Calu3 (cell line): ENCODE measurements around the gene NUDT14. TPM values are rescaled to one million over a fixed set of nuclear protein-coding genes. Genes with fewer than 3 reads are reported as not detected.

Experiments
- BruUV-seq: library from RNA; stranded (reverse); fragments of 400-500 nt; replicated peaks from 2 replicates; lab custom pipeline; 2021; lab: Mats Ljungman, UMichigan
- CTCF ChIA-PET: fragments of 300-600 bp; sonication (Branson Sonifier 250); formaldehyde crosslinking; loops from one replicate; lab custom pipeline; 2022; ENCODE audit warnings: antibody characterized with exemption; lab: Charles Lee
- DNase-seq: peaks from one replicate; pipeline ENCODE4 v3.0.0; 2022
- H3K27ac Mint-ChIP-seq: one replicate; pipeline ENCODE4 v1.8.0; 2022; ENCODE audit warnings: mixed read lengths; ENCODE audit not compliant: unreplicated experiment
- H3K27me3 Mint-ChIP-seq: one replicate; pipeline ENCODE4 v1.8.0; 2022; ENCODE audit warnings: mixed read lengths; ENCODE audit not compliant: unreplicated experiment
- H3K36me3 Mint-ChIP-seq: one replicate; pipeline ENCODE4 v1.8.0; 2022; ENCODE audit warnings: mild to moderate bottlenecking, moderate library complexity, mixed read lengths; ENCODE audit not compliant: insufficient read depth, unreplicated experiment
- H3K4me1 Mint-ChIP-seq: one replicate; pipeline ENCODE4 v1.8.0; 2022; ENCODE audit warnings: mild to moderate bottlenecking, low read depth, mixed read lengths; ENCODE audit not compliant: unreplicated experiment
- H3K4me3 Mint-ChIP-seq: one replicate; pipeline ENCODE4 v1.8.0; 2022; ENCODE audit warnings: mild to moderate bottlenecking, low read depth, moderate library complexity, mixed read lengths; ENCODE audit not compliant: unreplicated experiment
- H3K9me3 Mint-ChIP-seq: one replicate; pipeline ENCODE4 v1.8.0; 2022; ENCODE audit warnings: low read depth, mixed read lengths; ENCODE audit not compliant: unreplicated experiment
- intact Hi-C: fragments of 100-400 bp; cut with micrococcal nuclease; formaldehyde crosslinking; loops from one replicate; pipeline ENCODE4 v1.10.0; 2022; ENCODE audit not compliant: unreplicated experiment
- total RNA-seq: library from RNA; stranded (reverse); gene quantifications from 2 replicates; pipeline ENCODE4 v1.2.3, GENCODE V29; 2022
- TF ChIP-seq, protein P1 (sequence below): fragments of 200-600 bp; IDR thresholded peaks from one replicate; pipeline ENCODE4 v1.8.0; 2022; ENCODE audit warnings: antibody characterized with exemption; ENCODE audit not compliant: unreplicated experiment

Gene NUDT14
- total RNA-seq, 1 experiment from 2014 or later: 38.0 TPM

DNA sequence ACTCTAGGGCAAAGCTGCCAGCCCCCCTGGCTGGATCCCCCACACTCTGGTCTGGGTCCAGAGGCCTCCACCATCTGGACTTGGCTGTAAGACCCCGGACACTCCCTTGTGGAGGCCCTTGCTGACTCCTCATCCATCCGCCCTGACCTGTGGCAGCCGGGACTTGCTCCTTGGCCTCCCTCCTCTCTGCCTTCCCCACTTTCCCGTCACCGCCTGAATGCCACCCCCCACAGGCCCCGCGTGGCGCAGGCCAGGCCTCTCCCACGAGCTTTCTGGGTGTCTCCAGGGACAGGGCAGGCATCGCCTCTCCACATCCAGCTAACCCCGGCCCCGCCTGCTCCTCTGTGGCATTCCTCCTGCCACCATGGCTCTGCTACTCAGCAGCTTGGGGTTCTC, 26.6 kb downstream of the NUDT14 start:
- no peak for DNase-seq
- Mint-ChIP-seq H3K36me3 (peaks cover 5% of the 10 kb centered on the region), H3K4me3 (no peak overlapping the region), H3K4me1 (no peaks in the 10 kb centered on the region), H3K27me3 (no peaks in the 10 kb centered on the region), H3K9me3 (no peaks in the 10 kb centered on the region), H3K27ac (no peak overlapping the region)
- intact Hi-C loops: no loop called here
- no TSS peak for BruUV-seq
- CTCF ChIA-PET: no interaction called here
- TF ChIP-seq, protein P1, sequence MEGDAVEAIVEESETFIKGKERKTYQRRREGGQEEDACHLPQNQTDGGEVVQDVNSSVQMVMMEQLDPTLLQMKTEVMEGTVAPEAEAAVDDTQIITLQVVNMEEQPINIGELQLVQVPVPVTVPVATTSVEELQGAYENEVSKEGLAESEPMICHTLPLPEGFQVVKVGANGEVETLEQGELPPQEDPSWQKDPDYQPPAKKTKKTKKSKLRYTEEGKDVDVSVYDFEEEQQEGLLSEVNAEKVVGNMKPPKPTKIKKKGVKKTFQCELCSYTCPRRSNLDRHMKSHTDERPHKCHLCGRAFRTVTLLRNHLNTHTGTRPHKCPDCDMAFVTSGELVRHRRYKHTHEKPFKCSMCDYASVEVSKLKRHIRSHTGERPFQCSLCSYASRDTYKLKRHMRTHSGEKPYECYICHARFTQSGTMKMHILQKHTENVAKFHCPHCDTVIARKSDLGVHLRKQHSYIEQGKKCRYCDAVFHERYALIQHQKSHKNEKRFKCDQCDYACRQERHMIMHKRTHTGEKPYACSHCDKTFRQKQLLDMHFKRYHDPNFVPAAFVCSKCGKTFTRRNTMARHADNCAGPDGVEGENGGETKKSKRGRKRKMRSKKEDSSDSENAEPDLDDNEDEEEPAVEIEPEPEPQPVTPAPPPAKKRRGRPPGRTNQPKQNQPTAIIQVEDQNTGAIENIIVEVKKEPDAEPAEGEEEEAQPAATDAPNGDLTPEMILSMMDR: no peak

DNA sequence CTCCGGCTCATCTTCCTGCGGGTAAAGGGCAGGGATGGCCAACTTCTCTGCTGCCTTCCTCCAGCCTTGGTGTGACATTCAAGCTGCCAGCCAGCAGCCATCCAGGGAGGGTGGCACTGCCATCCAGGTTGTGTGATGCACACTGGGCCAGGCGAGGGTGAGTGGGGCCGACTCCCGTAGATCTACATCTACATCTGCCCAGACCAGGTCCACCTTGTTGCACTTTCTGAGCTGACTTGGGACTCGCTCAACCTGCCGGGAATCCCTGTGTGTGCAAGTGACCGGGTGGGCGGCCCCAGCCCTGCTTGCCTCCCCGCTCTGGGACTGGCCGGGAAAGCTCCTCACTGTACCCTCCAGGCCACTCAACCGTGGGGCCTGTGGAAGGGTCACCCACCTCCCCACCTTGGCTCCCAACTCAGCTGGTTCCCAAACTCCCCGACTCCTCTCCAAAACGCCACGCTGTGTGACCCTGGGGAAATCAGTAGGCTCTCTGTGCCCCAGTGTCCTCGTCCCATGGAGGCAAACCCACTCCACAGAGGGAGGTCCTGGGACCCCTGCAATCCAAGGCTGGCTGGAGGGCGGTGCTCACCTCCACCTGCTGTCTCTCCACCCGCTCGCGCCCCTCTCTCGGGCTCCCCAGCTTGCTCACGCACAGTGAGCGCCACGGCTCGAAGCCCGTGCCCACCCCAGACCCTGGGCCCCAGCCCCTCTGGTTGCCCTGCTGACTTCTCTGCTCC, 27.2 kb downstream of the NUDT14 start:
- no peak for DNase-seq
- Mint-ChIP-seq H3K4me1 (no peaks in the 10 kb centered on the region), H3K36me3 (peaks cover 5% of the 10 kb centered on the region), H3K27ac (no peak overlapping the region), H3K9me3 (no peaks in the 10 kb centered on the region), H3K27me3 (no peaks in the 10 kb centered on the region), H3K4me3 (no peak overlapping the region)
- CTCF ChIA-PET: no interaction called here
- intact Hi-C loops: no loop called here
- no TSS peak for BruUV-seq
- TF ChIP-seq, protein P1: no peak

DNA sequence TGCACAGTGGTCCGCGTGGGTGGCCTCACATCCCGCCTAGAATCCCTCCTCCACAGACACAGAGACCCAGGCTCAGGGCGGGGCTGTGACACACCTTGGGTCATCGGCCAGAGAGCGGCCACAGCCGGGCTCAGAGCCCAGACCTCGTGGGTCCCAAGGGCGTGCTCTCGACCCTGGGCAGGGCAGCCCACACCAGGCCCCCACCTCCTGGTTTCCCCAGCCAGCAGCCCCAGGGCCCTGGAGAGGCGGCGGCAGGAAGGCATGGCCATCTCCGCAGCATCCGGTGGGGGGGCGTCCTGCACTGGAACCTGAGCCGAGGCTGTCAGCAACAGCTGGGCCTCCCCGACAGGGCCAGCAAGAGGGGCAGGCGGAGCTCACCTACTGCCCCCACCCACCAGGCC, 27.8 kb downstream of the NUDT14 start:
- peaks cover 5% of the 10 kb centered on the region for H3K36me3 Mint-ChIP-seq
- no peaks in the 10 kb centered on the region for H3K4me1 Mint-ChIP-seq
- BruUV-seq: no TSS peak
- no peak for DNase-seq
- intact Hi-C loops: no loop called here
- no peaks in the 10 kb centered on the region for H3K27me3 Mint-ChIP-seq
- H3K4me3 Mint-ChIP-seq: no peak overlapping the region
- H3K27ac Mint-ChIP-seq: no peak overlapping the region
- H3K9me3 Mint-ChIP-seq: no peaks in the 10 kb centered on the region
- TF ChIP-seq, protein P1: no peak
- CTCF ChIA-PET: no interaction called here

DNA sequence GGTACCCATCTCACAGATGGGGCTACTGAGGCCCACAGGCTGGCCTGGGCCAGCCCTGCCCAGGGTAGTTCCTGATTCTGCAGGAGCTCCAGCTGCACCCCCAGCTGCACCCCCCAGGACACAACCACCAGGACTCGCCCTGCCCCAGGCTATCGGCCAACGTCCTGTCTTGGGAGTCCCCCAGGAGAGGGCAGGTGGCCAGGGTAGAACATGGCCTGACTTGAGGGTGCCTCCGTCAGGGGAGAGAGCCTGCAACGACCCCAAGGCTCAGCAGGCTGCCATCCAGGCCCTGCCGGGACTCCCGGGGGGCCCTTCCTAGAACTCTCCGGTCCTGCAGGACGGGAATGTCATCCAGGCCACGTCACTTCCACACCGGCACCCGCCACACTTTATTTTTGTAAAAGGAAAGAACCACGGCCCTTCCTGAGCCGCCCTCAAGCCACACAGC, 28.3 kb downstream of the NUDT14 start:
- H3K4me3 Mint-ChIP-seq: no peak overlapping the region
- CTCF ChIA-PET: no interaction called here
- no peaks in the 10 kb centered on the region for H3K9me3 Mint-ChIP-seq

More for the DNA sequence above, 28.3 kb downstream of the NUDT14 start:
- no TSS peak for BruUV-seq
- Mint-ChIP-seq H3K4me1 (no peaks in the 10 kb centered on the region), H3K27me3 (no peaks in the 10 kb centered on the region), H3K27ac (no peak overlapping the region), H3K36me3 (peaks cover 5% of the 10 kb centered on the region)
- TF ChIP-seq, protein P1: no peak
- intact Hi-C loops: no loop called here
- no peak for DNase-seq
